Transverse colon (tissue), 3 donors: ENCODE data around the gene SYT17.

Experiments used
- CTCF ChIP-seq, 5 experiments: fragments of 200-600 bp in 3 of 5; fragments of 450-650 bp in 2 of 5; sonication (generic) in 3 of 5; IDR thresholded peaks; 1 replicate in 2 of 5; 2 replicates in 3 of 5; pipeline ENCODE4 v1.5.1; 2016 to 2017; ENCODE audit warnings: antibody characterized with exemption in 5 of 5, inconsistent platforms in 3 of 5, mild to moderate bottlenecking in 2 of 5, moderate library complexity in 1 of 5
- EP300 ChIP-seq: sonication (generic); formaldehyde crosslinking; IDR thresholded peaks from one replicate; pipeline ENCODE4 v1.6.1; 2017; ENCODE audit warnings: antibody characterized with exemption, low read depth
- POLR2A ChIP-seq: fragments of 450-650 bp; IDR thresholded peaks from one replicate; pipeline ENCODE4 v1.6.1; 2016; ENCODE audit warnings: antibody characterized with exemption, mild to moderate bottlenecking, moderate library complexity

- TF ChIP-seq POLR2A (no peak), EP300 (no peak), CTCF (IDR thresholded peaks at IDR 0.05) (no peak)
Measured at GRCh38 chr16:19315889-19316433, 147.9 kb downstream of the SYT17 start.
